ENCODE measurements around the gene LAMB2.

The LAMB2 gene

DNA sequence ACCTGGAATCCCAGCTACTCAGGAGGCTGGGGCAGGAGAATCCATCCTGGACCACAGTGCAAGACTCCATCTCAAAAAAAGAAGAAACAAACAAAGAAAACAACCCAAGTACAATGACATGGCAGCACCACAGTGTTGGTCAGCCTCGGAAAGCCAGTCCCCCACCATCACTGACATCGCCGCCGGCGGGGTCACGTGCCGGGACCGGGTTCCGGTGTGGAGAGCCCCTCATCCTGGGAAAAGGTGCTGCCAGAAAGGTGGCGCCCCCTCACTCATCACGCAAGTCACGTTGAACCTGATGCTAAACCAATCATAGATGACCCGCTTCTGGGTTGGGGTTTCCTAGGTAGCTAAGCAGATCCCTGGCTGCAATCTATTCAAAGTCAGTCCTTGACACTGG, 56.7 kb downstream of the LAMB2 start:
- Histone ChIP-seq H3K27me3 (ENCODE audit: control insufficient read depth, insufficient read depth, low read length) (no peaks in the 10 kb centered on the region), H3K36me3 (ENCODE audit: control insufficient read depth, insufficient read depth, low read length) (peaks cover 15% of the 10 kb centered on the region), H3K4me1 (ENCODE audit: control insufficient read depth, insufficient read depth, low read length) (no peaks in the 10 kb centered on the region), H3K4me3 (ENCODE audit: low read length) (no peak overlapping the region), H3K27ac (ENCODE audit: low read depth, low read length) (no peak overlapping the region), H3K9ac (ENCODE audit: low read length) (no peak overlapping the region)

Data from rectal smooth muscle tissue (tissue), 1 donor.